Liver (tissue), 9 donors: ENCODE results near the gene C13orf42. TPM values are rescaled to one million over a fixed set of nuclear protein-coding genes. Genes with fewer than 3 reads are reported as not detected.

Source experiments
- DNase-seq: peaks from one replicate; pipeline ENCODE4 v3.0.0-alpha.2; 2017; ENCODE audit warnings: low spot score
- H3K27ac ChIP-seq, 2 donors: one replicate each; pipeline ENCODE4 v1.7.0; 2013; ENCODE audit warnings: inconsistent platforms in 2 of 2, low read length in 2 of 2, control low read depth in 1 of 2, low read depth in 1 of 2, mild to moderate bottlenecking in 1 of 2
- H3K27me3 ChIP-seq, 4 donors: one replicate each; pipeline versions ENCODE4 v1.6.1 to v1.7.0; 2013; ENCODE audit warnings: low read length in 3 of 4, inconsistent platforms in 1 of 4, mild to moderate bottlenecking in 1 of 4, moderate library complexity in 1 of 4; ENCODE audit not compliant: control insufficient read depth in 4 of 4, insufficient read depth in 4 of 4
- H3K36me3 ChIP-seq, 4 donors: one replicate each; pipeline versions ENCODE4 v1.6.1 to v1.7.0; 2013; ENCODE audit warnings: low read length in 3 of 4, mild to moderate bottlenecking in 3 of 4, low read depth in 1 of 4, moderate library complexity in 1 of 4; ENCODE audit not compliant: control insufficient read depth in 4 of 4, insufficient read depth in 3 of 4
- H3K4me1 ChIP-seq, 4 donors: one replicate each; pipeline versions ENCODE4 v1.6.1 to v1.7.0; 2013; ENCODE audit warnings: low read length in 3 of 4, mild to moderate bottlenecking in 3 of 4, moderate library complexity in 1 of 4; ENCODE audit not compliant: control insufficient read depth in 4 of 4, insufficient read depth in 4 of 4
- H3K4me3 ChIP-seq, 3 donors: one replicate each; pipeline versions ENCODE4 v1.6.1 to v1.7.0; 2013; ENCODE audit warnings: low read length in 3 of 3, control low read depth in 1 of 3, low read depth in 1 of 3, mild to moderate bottlenecking in 1 of 3
- H3K9ac ChIP-seq, 2 donors: one replicate each; pipeline ENCODE4 v1.7.0; 2013; ENCODE audit warnings: low read length in 2 of 2, mild to moderate bottlenecking in 2 of 2, moderate library complexity in 2 of 2, control low read depth in 1 of 2, low read depth in 1 of 2
- H3K9me3 ChIP-seq, 4 donors: one replicate each; pipeline versions ENCODE4 v1.6.1 to v1.7.0; 2013; ENCODE audit warnings: low read length in 3 of 4; ENCODE audit not compliant: control insufficient read depth in 4 of 4
- EGR1 ChIP-seq, 2 donors: IDR thresholded peaks; 2 replicates each; pipeline ENCODE4 v1.6.1; 2016 to 2018; ENCODE audit warnings: antibody characterized with exemption in 2 of 2, low read depth in 2 of 2
- FOXA1 ChIP-seq: IDR thresholded peaks from 2 replicates; pipeline ENCODE4 v1.6.1; 2016; ENCODE audit warnings: antibody characterized with exemption
- FOXA2 ChIP-seq: IDR thresholded peaks from 2 replicates; pipeline ENCODE4 v1.6.1; 2016; ENCODE audit warnings: antibody characterized with exemption
- HNF4G ChIP-seq: IDR thresholded peaks from 2 replicates; pipeline ENCODE4 v1.6.1; 2016; ENCODE audit warnings: antibody characterized with exemption
- JUND ChIP-seq, 2 donors: IDR thresholded peaks; 2 replicates each; pipeline ENCODE4 v1.6.1; 2016; ENCODE audit warnings: antibody characterized with exemption in 2 of 2
- RAD21 ChIP-seq, 2 donors: IDR thresholded peaks; 2 replicates each; pipeline ENCODE4 v1.6.1; 2016; ENCODE audit warnings: antibody characterized with exemption in 2 of 2, mild to moderate bottlenecking in 2 of 2
- RXRA ChIP-seq, 2 donors: IDR thresholded peaks; 2 replicates each; pipeline ENCODE4 v1.6.1; 2017 to 2018; ENCODE audit warnings: antibody characterized with exemption in 2 of 2, mild to moderate bottlenecking in 1 of 2
- SP1 ChIP-seq: IDR thresholded peaks from 2 replicates; pipeline ENCODE4 v1.6.1; 2018; ENCODE audit warnings: antibody characterized with exemption, mild to moderate bottlenecking
- TAF1 ChIP-seq: conservative IDR thresholded peaks from 2 replicates; pipeline ENCODE4 v1.6.1; 2016; ENCODE audit warnings: antibody characterized with exemption, mild to moderate bottlenecking
- YY1 ChIP-seq: IDR thresholded peaks from 2 replicates; pipeline ENCODE4 v1.6.1; 2016; ENCODE audit warnings: antibody characterized with exemption, mild to moderate bottlenecking
- WGBS: extraction: QIAGEN DNeasy Blood & Tissue Kit; methylation state at CpG from one replicate; pipeline ENCODE4 v1.1.7; 2013; 5-methylcytosine and 5-hydroxymethylcytosine counted together
- polyA plus RNA-seq, 2 donors: library from polyadenylated mRNA; stranded (reverse) in 1 of 2; unstranded in 1 of 2; fragments of 200-250 nt in 1 of 2; fragments of >200 nt in 1 of 2; fragmentation: Nextera tagmentation in 1 of 2; extraction: Ambion mirVana in 1 of 2; gene quantifications; one replicate each; pipeline versions ENCODE4 v1.2.1 to v1.2.3, GENCODE V29; 2013 to 2015
- total RNA-seq, 2 donors: library from RNA; depleted of rRNA; stranded (reverse); fragments of >200 nt; gene quantifications; one replicate each; pipeline ENCODE4 v1.2.3, GENCODE V29; 2014
- TF ChIP-seq, protein P1 (sequence below): IDR thresholded peaks from 2 replicates; pipeline ENCODE4 v1.6.1; 2016; ENCODE audit warnings: antibody characterized with exemption, mild to moderate bottlenecking
- TF ChIP-seq, protein P2 (sequence below): IDR thresholded peaks from 2 replicates; pipeline ENCODE4 v1.6.1; 2016; ENCODE audit warnings: antibody characterized with exemption
- TF ChIP-seq, protein P3 (sequence below): IDR thresholded peaks from 2 replicates; pipeline ENCODE4 v1.6.1; 2016; ENCODE audit warnings: antibody characterized with exemption
- TF ChIP-seq, protein P4 (sequence below): IDR thresholded peaks from 2 replicates; pipeline ENCODE4 v1.6.1; 2016; ENCODE audit warnings: antibody characterized with exemption
- donor health status: healthy.
- donor health status: healthy.
- donor health status: healthy.
- donor health status: healthy.
- donor health status: healthy.

C13orf42 gene
- total and polyA plus RNA-seq, 4 donors: 0.08 TPM; not detected in 3

DNA sequence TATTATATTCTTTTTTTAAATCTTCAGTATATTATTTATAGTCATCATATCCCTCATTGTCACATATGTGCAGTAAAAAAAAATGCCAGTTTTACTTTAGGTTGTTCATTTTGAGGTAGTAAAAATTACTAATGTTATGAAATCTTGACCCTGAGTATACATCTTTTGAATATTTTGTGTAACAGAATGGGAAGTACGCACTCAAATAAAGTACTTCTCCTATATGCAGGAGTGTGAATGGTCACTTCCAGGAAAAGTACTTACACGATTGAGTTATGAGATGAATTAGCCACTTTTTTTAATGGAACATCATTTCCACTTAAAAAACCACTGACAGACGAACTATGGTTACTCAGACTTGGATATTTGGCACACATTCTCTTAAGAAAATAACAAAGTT lies 58.5 kb downstream of the C13orf42 start:
- Histone ChIP-seq H3K9ac (no peak overlapping the region), H3K4me1 (no peaks in the 10 kb centered on the region), H3K27me3 (no peaks in the 10 kb centered on the region), H3K36me3 (no peaks in the 10 kb centered on the region), H3K27ac (no peak overlapping the region), H3K9me3 (no peaks in the 10 kb centered on the region), H3K4me3 (no peak overlapping the region)
- WGBS: 75% methylated on average over 3 of the region's 3 CpGs
- no peak for DNase-seq
- no peak for TF ChIP-seq FOXA1
- TF ChIP-seq SP1: no peak
- no peak for TF ChIP-seq FOXA2
- no peak for TF ChIP-seq YY1
- TF ChIP-seq, protein P1, sequence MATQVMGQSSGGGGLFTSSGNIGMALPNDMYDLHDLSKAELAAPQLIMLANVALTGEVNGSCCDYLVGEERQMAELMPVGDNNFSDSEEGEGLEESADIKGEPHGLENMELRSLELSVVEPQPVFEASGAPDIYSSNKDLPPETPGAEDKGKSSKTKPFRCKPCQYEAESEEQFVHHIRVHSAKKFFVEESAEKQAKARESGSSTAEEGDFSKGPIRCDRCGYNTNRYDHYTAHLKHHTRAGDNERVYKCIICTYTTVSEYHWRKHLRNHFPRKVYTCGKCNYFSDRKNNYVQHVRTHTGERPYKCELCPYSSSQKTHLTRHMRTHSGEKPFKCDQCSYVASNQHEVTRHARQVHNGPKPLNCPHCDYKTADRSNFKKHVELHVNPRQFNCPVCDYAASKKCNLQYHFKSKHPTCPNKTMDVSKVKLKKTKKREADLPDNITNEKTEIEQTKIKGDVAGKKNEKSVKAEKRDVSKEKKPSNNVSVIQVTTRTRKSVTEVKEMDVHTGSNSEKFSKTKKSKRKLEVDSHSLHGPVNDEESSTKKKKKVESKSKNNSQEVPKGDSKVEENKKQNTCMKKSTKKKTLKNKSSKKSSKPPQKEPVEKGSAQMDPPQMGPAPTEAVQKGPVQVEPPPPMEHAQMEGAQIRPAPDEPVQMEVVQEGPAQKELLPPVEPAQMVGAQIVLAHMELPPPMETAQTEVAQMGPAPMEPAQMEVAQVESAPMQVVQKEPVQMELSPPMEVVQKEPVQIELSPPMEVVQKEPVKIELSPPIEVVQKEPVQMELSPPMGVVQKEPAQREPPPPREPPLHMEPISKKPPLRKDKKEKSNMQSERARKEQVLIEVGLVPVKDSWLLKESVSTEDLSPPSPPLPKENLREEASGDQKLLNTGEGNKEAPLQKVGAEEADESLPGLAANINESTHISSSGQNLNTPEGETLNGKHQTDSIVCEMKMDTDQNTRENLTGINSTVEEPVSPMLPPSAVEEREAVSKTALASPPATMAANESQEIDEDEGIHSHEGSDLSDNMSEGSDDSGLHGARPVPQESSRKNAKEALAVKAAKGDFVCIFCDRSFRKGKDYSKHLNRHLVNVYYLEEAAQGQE: no peak
- TF ChIP-seq, protein P2, sequence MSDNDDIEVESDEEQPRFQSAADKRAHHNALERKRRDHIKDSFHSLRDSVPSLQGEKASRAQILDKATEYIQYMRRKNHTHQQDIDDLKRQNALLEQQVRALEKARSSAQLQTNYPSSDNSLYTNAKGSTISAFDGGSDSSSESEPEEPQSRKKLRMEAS: no peak
- no peak for TF ChIP-seq EGR1 (IDR thresholded peaks at IDR 0.05; ENCODE audit: low read depth in 2 of 2)
- TF ChIP-seq RXRA (IDR thresholded peaks at IDR 0.05): no peak
- no peak for TF ChIP-seq TAF1
- no peak for TF ChIP-seq JUND (IDR thresholded peaks at IDR 0.05)
- TF ChIP-seq, protein P3, sequence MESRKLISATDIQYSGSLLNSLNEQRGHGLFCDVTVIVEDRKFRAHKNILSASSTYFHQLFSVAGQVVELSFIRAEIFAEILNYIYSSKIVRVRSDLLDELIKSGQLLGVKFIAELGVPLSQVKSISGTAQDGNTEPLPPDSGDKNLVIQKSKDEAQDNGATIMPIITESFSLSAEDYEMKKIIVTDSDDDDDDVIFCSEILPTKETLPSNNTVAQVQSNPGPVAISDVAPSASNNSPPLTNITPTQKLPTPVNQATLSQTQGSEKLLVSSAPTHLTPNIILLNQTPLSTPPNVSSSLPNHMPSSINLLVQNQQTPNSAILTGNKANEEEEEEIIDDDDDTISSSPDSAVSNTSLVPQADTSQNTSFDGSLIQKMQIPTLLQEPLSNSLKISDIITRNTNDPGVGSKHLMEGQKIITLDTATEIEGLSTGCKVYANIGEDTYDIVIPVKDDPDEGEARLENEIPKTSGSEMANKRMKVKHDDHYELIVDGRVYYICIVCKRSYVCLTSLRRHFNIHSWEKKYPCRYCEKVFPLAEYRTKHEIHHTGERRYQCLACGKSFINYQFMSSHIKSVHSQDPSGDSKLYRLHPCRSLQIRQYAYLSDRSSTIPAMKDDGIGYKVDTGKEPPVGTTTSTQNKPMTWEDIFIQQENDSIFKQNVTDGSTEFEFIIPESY: no peak

DNA sequence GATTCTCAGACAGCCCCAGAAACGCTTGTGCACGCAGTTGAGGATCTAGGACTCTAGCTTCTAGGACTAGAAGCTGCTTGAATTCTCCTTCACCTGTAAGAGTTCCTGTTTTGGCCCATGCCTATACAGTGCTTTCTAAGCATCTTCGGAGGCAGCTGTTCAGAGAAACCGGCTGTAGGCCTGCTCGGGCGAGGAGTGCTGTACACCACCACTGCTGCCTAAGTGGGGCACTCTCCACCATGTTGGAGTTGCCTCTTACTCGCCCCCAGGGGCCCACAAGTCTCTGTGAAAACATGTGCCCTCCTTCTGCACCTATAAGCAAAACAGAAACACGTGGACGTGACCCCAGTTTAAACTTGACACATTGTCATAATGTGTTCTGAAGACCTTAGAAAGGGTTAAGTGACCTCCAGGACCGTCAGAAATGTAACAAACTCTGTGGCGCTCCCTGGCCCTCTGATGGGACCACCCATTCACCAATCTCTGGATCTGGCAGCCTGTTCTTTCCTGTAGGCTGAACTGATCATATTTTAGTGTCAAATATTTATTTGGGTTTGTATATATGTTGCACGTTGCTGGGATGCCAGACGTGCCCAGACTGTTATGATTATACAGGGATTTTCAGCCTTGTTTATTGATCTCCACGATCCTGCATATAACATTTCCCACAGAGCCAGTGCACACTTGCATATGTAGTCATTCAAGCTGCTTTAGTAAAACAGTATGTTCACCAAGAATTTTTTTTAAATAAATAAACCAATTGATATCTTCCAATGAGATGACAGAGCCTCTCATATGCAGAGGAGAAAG lies 60.8 kb downstream of the C13orf42 start:
- DNase-seq: no peak
- Histone ChIP-seq H3K9me3 (no peaks in the 10 kb centered on the region), H3K36me3 (no peaks in the 10 kb centered on the region), H3K27ac (no peak overlapping the region), H3K27me3 (no peaks in the 10 kb centered on the region), H3K4me1 (no peaks in the 10 kb centered on the region), H3K9ac (no peak overlapping the region), H3K4me3 (no peak overlapping the region)
- 88% methylated on average over 14 of the region's 14 CpGs for WGBS
- TF ChIP-seq, protein P4, sequence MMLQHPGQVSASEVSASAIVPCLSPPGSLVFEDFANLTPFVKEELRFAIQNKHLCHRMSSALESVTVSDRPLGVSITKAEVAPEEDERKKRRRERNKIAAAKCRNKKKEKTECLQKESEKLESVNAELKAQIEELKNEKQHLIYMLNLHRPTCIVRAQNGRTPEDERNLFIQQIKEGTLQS: no peak
- TF ChIP-seq RXRA (IDR thresholded peaks at IDR 0.05) (no peak), FOXA1 (no peak), TAF1 (no peak), RAD21 (IDR thresholded peaks at IDR 0.05) (no peak), HNF4G (no peak)
